ENCODE results near the gene CFAP299.

Gene CFAP299

DNA sequence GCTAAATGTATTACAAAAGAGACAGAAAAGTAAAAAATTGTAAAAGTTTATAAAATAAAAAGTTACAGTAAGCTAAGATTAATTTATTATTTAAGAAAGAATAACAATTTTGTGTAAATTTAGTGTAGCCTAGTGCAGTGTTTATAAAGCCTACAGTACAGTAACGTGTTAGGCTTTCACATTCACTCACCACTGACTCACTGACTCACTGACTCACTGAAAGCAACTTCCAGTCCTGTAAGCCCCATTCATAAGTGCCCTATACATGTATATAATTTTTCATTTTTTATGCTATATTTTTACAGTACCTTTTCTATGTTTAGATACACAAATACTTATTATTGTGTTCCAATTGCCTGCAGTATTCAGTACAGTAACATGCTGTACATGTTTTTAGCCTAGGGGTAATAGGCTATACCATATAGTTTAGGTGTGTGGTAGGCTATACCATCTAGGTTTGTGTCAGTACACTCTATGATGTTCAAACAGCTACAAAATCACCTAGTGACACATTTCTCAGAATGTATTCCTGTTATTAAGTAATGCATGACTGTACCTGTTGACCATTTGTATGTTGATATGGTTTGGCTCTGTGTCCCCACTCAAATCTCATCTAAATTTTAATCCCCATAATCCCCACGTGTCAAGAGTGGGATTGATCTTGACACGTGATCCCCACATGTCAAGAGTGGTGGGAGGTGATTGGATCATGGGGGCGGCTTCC, 57.9 kb downstream of the CFAP299 start:
- Histone ChIP-seq H3K9me3 (ENCODE audit: low read length) (peaks cover 9% of the 10 kb centered on the region), H3K79me2 (ENCODE audit: insufficient read depth, low read length) (no peaks in the 10 kb centered on the region), H3K27me3 (ENCODE audit: insufficient read depth, low read length) (no peaks in the 10 kb centered on the region), H3K4me3 (ENCODE audit: low read depth, low read length, poor library complexity, severe bottlenecking) (no peak overlapping the region), H3K4me2 (ENCODE audit: low read length) (no peak overlapping the region), H4K20me1 (ENCODE audit: insufficient read depth, low read length) (no peaks in the 10 kb centered on the region), H3K9me2 (ENCODE audit: low read depth, low read length) (no peaks in the 10 kb centered on the region), H3K9ac (ENCODE audit: low read length) (no peak overlapping the region), H3K4me1 (ENCODE audit: insufficient read depth, low read length, severe bottlenecking) (no peaks in the 10 kb centered on the region), H2AFZ (ENCODE audit: low read length) (no peak overlapping the region), H3K36me3 (ENCODE audit: insufficient read depth, low read length) (no peaks in the 10 kb centered on the region), H3F3A (ENCODE audit: insufficient read depth, low read length) (no peaks in the 10 kb centered on the region), H3K27ac (ENCODE audit: low read depth, low read length, poor library complexity, severe bottlenecking) (no peak overlapping the region)
- no peak for TF ChIP-seq EZH2 (IDR thresholded peaks at IDR 0.05; ENCODE audit: borderline replicate concordance, low read length)

DNA sequence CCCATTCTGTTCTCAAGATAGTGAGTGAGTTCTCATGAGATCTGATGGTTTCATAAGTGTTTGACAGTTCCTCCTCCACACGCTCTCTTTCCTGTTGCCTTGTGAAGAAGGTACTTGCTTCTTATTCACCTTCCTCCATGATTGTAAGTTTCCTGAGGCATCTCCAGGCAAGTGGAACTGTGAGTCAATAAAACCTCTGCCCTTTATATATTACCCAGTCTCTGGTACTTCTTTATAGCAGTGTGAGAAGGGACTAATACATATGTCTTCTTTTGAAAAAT, 58.4 kb downstream of the CFAP299 start:
- no peak overlapping the region for H3K27ac ChIP-seq (ENCODE audit: low read depth, low read length, poor library complexity, severe bottlenecking)

DNA sequence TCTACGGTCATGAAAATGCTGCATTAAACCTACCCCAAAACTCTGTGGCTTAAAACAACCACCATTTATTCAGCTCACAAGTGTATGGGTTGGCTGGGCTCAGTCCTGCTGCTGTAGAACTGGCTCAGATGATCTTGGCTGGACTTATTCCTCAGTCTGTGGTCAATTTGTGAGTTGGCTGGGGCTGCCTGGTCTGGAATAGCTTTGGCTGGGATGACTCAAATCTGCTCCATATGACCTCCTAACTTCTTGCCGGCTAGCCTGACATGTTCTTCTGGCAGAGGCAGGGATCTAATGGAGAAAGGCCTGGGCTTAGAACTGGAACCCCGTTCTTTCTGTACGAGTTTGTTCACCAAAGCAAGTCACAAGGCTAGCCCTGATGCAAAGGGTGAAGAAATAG, 71.7 kb downstream of the CFAP299 start:
- Histone ChIP-seq H3K27me3 (ENCODE audit: insufficient read depth, low read length) (no peaks in the 10 kb centered on the region), H3K9me2 (ENCODE audit: low read depth, low read length) (no peaks in the 10 kb centered on the region), H3K27ac (ENCODE audit: low read depth, low read length, poor library complexity, severe bottlenecking) (no peak overlapping the region), H3F3A (ENCODE audit: insufficient read depth, low read length) (no peaks in the 10 kb centered on the region), H2AFZ (ENCODE audit: low read length) (no peak overlapping the region), H3K9ac (ENCODE audit: low read length) (no peak overlapping the region), H4K20me1 (ENCODE audit: insufficient read depth, low read length) (no peaks in the 10 kb centered on the region), H3K9me3 (ENCODE audit: low read length) (no peaks in the 10 kb centered on the region), H3K79me2 (ENCODE audit: insufficient read depth, low read length) (no peaks in the 10 kb centered on the region), H3K4me1 (ENCODE audit: insufficient read depth, low read length, severe bottlenecking) (no peaks in the 10 kb centered on the region), H3K4me2 (ENCODE audit: low read length) (no peak overlapping the region), H3K4me3 (ENCODE audit: low read depth, low read length, poor library complexity, severe bottlenecking) (no peak overlapping the region), H3K36me3 (ENCODE audit: insufficient read depth, low read length) (no peaks in the 10 kb centered on the region)
- TF ChIP-seq EZH2 (IDR thresholded peaks at IDR 0.05; ENCODE audit: borderline replicate concordance, low read length): no peak
- TF ChIP-seq, protein P1, sequence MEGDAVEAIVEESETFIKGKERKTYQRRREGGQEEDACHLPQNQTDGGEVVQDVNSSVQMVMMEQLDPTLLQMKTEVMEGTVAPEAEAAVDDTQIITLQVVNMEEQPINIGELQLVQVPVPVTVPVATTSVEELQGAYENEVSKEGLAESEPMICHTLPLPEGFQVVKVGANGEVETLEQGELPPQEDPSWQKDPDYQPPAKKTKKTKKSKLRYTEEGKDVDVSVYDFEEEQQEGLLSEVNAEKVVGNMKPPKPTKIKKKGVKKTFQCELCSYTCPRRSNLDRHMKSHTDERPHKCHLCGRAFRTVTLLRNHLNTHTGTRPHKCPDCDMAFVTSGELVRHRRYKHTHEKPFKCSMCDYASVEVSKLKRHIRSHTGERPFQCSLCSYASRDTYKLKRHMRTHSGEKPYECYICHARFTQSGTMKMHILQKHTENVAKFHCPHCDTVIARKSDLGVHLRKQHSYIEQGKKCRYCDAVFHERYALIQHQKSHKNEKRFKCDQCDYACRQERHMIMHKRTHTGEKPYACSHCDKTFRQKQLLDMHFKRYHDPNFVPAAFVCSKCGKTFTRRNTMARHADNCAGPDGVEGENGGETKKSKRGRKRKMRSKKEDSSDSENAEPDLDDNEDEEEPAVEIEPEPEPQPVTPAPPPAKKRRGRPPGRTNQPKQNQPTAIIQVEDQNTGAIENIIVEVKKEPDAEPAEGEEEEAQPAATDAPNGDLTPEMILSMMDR (IDR thresholded peaks at IDR 0.05; ENCODE audit: low read length): no peak

More for the DNA sequence above, 58.4 kb downstream of the CFAP299 start:
- no peak overlapping the region for H3K9ac ChIP-seq (ENCODE audit: low read length)
- H3K4me3 ChIP-seq (ENCODE audit: low read depth, low read length, poor library complexity, severe bottlenecking): no peak overlapping the region
- no peaks in the 10 kb centered on the region for H3K79me2 ChIP-seq (ENCODE audit: insufficient read depth, low read length)
- peaks cover 9% of the 10 kb centered on the region for H3K9me3 ChIP-seq (ENCODE audit: low read length)
- H4K20me1 ChIP-seq (ENCODE audit: insufficient read depth, low read length): no peaks in the 10 kb centered on the region
- no peaks in the 10 kb centered on the region for H3K4me1 ChIP-seq (ENCODE audit: insufficient read depth, low read length, severe bottlenecking)
- H3F3A ChIP-seq (ENCODE audit: insufficient read depth, low read length): no peaks in the 10 kb centered on the region
- no peak for TF ChIP-seq EZH2 (IDR thresholded peaks at IDR 0.05; ENCODE audit: borderline replicate concordance, low read length)
- TF ChIP-seq, protein P1 (IDR thresholded peaks at IDR 0.05; ENCODE audit: low read length): no peak
- H3K9me2 ChIP-seq (ENCODE audit: low read depth, low read length): no peaks in the 10 kb centered on the region
- no peaks in the 10 kb centered on the region for H3K36me3 ChIP-seq (ENCODE audit: insufficient read depth, low read length)
- no peak overlapping the region for H2AFZ ChIP-seq (ENCODE audit: low read length)
- H3K4me2 ChIP-seq (ENCODE audit: low read length): no peak overlapping the region
- no peaks in the 10 kb centered on the region for H3K27me3 ChIP-seq (ENCODE audit: insufficient read depth, low read length)

DNA sequence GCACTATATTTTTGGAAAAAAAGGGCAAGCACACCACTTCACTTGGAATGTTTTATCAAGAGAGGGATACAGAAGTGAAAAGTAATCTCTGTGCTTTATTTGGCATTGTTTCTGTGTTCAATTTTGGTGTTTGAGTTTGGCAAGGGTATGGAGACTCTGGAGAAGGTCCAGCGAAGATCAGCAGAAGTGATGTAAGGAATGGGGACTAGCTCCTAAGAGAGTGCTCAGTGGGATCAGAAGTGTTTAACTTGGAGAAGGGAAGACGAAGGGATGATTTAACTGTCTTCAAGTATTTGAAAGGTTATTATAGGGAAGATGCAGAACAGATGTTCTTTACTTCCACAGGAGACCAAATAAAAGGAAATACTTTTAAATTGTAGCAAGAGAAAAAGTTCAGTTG, 74.3 kb downstream of the CFAP299 start:
- Histone ChIP-seq H3K4me1 (ENCODE audit: insufficient read depth, low read length, severe bottlenecking) (no peaks in the 10 kb centered on the region), H3K4me2 (ENCODE audit: low read length) (no peak overlapping the region), H3K9me3 (ENCODE audit: low read length) (no peaks in the 10 kb centered on the region), H3K9me2 (ENCODE audit: low read depth, low read length) (no peaks in the 10 kb centered on the region), H3F3A (ENCODE audit: insufficient read depth, low read length) (no peaks in the 10 kb centered on the region), H3K79me2 (ENCODE audit: insufficient read depth, low read length) (no peaks in the 10 kb centered on the region), H3K27me3 (ENCODE audit: insufficient read depth, low read length) (no peaks in the 10 kb centered on the region), H3K4me3 (ENCODE audit: low read depth, low read length, poor library complexity, severe bottlenecking) (no peak overlapping the region), H3K36me3 (ENCODE audit: insufficient read depth, low read length) (no peaks in the 10 kb centered on the region), H4K20me1 (ENCODE audit: insufficient read depth, low read length) (no peaks in the 10 kb centered on the region), H3K9ac (ENCODE audit: low read length) (no peak overlapping the region), H3K27ac (ENCODE audit: low read depth, low read length, poor library complexity, severe bottlenecking) (no peak overlapping the region), H2AFZ (ENCODE audit: low read length) (no peak overlapping the region)
- TF ChIP-seq, protein P1 (IDR thresholded peaks at IDR 0.05; ENCODE audit: low read length): no peak
- TF ChIP-seq EZH2 (IDR thresholded peaks at IDR 0.05; ENCODE audit: borderline replicate concordance, low read length): no peak
